Measurements from ENCODE around the gene FKBP4. TPM values are rescaled to one million over a fixed set of nuclear protein-coding genes. Genes with fewer than 3 reads are reported as not detected.

Gene FKBP4
- total RNA-seq, 1 donor from 2014 or later, result 36.5 TPM

DNA sequence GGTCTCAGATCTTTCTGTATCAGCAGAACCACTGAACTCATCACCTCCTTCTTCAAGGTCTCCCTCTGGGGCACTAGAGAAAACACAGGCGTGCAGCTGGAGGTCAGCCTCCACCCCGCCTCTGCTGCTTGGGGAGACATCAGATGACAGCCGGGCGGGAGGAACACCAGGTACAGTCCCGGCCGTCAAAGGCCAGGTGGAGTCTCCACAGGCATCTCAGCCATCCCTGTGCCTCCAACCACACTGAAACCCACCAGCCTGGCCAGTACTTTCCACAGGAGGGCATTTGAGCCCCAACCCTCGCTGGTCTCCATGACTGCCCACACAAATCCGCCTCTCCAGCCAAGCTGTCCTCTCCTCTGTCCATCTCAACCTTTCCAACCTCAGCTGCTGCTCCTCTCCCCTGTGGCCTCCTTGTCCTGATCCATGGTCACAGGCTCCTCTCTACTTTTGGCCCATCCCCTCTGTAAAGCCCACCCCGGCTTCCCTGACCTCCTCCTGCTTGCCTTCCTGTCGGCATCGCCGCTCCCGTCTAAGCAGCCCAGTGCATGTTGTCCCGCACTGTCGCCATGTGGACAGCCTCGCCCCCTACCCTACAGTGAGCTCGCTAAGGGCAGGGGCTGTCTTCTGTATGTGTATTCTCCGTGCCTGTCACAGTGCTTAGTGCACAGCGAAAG, 21.4 kb upstream of the FKBP4 start:
- intact Hi-C loops (cut with DNase I), result no loop called here
- no peak for DNase-seq (ENCODE audit: low spot score)

DNA sequence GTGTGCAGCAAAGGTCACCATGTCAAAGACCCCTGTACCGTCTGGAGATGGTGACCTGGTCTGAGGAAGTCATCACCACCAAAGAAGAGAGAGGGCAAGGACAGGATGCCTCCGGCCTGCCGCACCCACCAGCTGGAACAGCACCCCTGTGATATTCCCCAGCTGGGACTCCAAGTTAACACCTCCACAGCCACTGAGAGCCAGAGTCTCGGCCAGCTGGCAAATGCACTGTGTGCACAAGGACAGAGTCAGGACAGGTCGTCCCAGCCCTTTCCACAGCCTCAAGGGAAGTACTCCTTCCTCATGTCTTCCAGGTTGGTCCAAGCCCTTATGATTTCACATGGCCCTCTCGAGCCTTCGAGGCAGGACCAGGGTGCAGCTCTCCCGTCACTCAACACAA, 19.3 kb upstream of the FKBP4 start:
- intact Hi-C loops (cut with DNase I), result no loop called here
- no peak for DNase-seq (ENCODE audit: low spot score)

- DNase-seq (ENCODE audit: low spot score), result no peak
- intact Hi-C loops (cut with DNase I), result no loop called here
Measured at GRCh38 chr12:2776129-2776806, 18.5 kb upstream of the FKBP4 start.

DNA sequence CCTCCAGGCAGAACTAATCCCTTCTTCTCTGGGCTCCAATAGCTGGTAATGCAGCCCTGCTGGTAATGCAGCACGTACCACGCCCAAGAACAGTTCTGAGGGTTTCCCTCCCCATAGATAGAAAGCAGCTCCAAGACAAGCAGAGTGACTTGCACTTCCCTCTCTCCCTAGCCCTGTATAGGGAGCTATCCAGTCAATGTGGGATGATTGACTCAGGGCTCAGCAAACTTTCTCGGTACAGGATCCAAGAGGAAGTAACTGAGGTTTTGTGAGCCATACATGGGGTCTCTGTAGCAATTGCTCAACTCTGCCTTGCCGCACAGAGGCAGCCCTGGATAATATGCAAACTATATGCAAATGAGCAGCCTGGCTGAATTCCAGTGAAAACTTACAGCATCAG, 15.5 kb upstream of the FKBP4 start:
- intact Hi-C loops (cut with DNase I), result no loop called here
- no peak for DNase-seq (ENCODE audit: low spot score)

- intact Hi-C loops (cut with DNase I), result loop anchor here (10.0 kb wide), 1 partner anchor 99 kb away; no protein-coding TSS in a partner anchor
- peak; percentile 86 for DNase-seq (ENCODE audit: low spot score)
Measured at GRCh38 chr12:2783936-2784600, 10.7 kb upstream of the FKBP4 start.

GRCh38 chr12:2785017-2785416, 9.8 kb upstream of the FKBP4 start:
- intact Hi-C loops (cut with DNase I), result loop anchor here (10.0 kb wide), 1 partner anchor 100 kb away; no protein-coding TSS in a partner anchor
- DNase-seq (ENCODE audit: low spot score), result no peak

DNA sequence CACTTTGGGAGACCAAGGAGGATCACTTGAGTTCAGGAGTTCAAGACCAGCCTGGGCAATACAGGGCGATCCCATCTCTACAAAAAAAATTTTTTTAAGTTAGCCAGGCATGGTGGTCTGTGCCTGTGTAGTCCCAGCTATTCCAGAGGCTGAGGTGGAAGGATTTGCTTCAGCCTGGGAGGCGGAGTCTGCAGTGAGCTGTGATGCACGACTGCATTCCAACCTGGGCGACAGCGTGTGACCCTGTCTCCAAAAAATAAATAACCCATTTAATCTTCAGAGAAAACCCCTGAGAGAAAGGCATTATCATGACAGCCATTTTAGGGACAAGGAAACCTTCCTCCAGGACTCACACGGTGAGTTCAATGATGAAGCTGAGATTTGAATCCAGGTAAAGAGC, 3.7 kb upstream of the FKBP4 start:
- DNase-seq (ENCODE audit: low spot score), result no peak
- intact Hi-C loops (cut with DNase I), result no loop called here

DNA sequence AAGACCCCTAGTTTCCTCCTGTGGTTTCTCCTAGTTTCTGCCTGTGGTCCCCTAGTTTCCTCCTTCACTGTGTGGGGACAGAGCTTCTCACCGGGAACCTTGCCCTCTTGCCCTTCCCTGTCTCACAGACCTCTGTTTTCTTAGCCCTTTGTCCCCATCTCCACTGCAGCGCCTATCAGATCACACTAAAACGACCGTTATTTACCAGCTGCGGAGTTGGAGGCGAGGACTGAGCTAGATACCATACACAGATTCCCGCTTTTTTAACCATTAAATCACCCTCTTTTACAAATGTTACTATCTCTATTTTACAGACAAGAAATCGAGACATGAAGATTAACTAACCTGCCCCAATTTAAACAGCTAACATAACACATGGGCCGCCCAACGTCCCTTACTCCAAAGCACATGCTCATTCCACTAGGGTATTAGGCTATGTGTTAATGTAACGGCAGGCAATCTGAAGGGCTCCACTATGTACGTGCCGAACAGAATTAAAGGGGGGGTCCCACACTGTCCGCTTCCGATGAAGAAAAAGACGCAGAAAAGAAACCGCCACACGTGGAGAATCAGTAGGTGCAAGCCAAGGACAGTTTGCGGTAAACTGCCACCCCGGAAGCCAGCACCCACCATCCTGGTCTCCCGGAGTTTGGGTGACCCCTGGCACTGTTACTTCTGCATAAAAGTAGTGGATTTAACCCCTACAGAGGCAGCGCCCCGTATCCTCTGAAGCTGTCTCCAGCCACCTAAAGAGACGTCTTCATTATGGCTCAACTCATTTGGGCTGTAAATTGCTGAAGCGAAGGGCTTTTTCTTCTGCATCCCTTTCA, 1.9 kb upstream of the FKBP4 start:
- intact Hi-C loops (cut with DNase I), result no loop called here
- no peak for DNase-seq (ENCODE audit: low spot score)

DNA sequence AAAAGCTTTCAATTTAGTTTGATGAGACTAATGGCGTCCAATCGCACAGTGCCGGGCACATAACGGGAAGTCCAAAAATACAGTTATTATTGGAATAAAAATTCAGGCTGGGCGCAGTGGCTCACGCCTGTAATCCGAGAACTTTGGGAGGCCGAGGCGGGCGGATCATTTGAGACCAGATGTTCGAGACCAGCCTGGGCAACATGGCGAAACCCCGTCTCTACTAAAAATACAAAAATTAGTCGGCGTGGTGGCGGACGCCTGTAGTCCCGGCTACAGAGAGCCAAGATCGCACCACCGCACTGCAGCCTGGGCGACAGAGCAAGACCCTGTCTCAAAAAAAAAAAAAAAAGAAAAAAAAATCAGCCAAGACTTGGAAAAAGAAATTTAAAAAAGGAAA, 1.2 kb upstream of the FKBP4 start:
- no peak for DNase-seq (ENCODE audit: low spot score)
- intact Hi-C loops (cut with DNase I), result no loop called here

DNA sequence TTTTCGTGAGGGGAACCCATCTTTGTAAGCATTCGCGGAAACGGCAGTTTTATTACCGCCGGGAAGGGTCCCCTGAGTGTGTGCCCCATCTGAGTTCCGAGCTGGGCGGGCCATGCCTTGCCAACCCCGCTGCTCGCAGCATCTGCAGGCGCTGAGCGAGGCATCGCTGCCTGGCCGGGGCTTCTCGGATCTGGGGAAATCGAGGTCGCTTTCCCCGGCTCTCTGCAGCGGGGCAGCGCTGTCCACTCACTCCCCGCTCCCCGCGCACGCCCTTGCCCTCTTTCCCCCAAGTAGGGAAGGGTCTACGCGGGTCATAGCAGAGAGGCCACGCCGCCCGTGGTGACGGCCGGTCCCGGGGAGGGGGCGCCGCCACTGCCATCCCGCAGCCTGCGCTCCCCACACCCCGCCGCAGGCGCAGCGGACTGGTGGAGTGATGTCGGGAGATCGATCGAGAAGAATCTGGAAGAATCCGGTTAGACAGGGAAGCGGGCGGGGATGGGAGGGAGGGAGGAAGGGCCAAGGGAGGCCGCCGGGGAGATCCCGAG, 507 bp upstream of the FKBP4 start:
- no peak for DNase-seq (ENCODE audit: low spot score)
- intact Hi-C loops (cut with DNase I), result no loop called here

- peak; percentile 93 for DNase-seq (ENCODE audit: low spot score)
- intact Hi-C loops (cut with DNase I), result loop anchor here (1.0 kb wide), 1 partner anchor 17 kb away; the partner anchor contains the start of gene ITFG2
Measured at GRCh38 chr12:2795291-2796186, 769 bp downstream of the FKBP4 start.

GRCh38 chr12:2796187-2796666, 1.5 kb downstream of the FKBP4 start:
- no peak for DNase-seq (ENCODE audit: low spot score)
- intact Hi-C loops (cut with DNase I), result loop anchor here (1.0 kb wide), 1 partner anchor 16 kb away; the partner anchor contains the start of gene ITFG2

GRCh38 chr12:2797721-2798418, 3.1 kb downstream of the FKBP4 start:
- intact Hi-C loops (cut with DNase I), result no loop called here
- no peak for DNase-seq (ENCODE audit: low spot score)

DNA sequence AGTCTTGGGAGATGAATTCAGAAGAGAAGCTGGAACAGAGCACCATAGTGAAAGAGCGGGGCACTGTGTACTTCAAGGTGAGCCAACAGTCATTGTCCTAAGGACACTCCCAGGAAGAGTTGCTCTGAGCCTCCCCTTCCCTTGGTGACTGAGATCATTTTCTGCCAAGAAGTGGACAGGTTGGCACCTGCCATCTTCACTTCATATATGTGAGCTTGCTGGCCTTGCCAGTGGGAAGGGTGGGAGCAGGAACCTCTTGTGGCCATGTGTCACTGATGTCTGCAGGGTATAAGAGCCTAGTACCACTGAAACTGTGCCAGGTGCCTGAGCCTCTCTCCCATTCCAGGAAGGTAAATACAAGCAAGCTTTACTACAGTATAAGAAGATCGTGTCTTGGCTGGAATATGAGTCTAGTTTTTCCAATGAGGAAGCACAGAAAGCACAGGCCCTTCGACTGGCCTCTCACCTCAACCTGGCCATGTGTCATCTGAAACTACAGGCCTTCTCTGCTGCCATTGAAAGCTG, 5.3 kb downstream of the FKBP4 start:
- no peak for DNase-seq (ENCODE audit: low spot score)
- intact Hi-C loops (cut with DNase I), result no loop called here

GRCh38 chr12:2801044-2801783, 6.4 kb downstream of the FKBP4 start:
- intact Hi-C loops (cut with DNase I), result no loop called here
- DNase-seq (ENCODE audit: low spot score), result no peak

GRCh38 chr12:2803635-2804392, 9.0 kb downstream of the FKBP4 start:
- DNase-seq (ENCODE audit: low spot score), result no peak
- intact Hi-C loops (cut with DNase I), result no loop called here
